ENCODE data around the gene MYH15. TPM values are rescaled to one million over a fixed set of nuclear protein-coding genes. Genes with fewer than 3 reads are reported as not detected.

MYH15 gene
- total RNA-seq, 1 donor from 2014 or later, result 0.36 TPM

GRCh38 chr3:108406063-108406660 lies 104.2 kb downstream of the MYH15 start:
- no peak for DNase-seq (ENCODE audit: low spot score in 2 of 2, unreplicated experiment in 2 of 2)
- no peak overlapping the region for H3K27ac Mint-ChIP-seq

GRCh38 chr3:108404368-108404767 lies 106.0 kb downstream of the MYH15 start:
- H3K27ac Mint-ChIP-seq, result peak overlapping the region; percentile 48
- peaks cover 22% of the 10 kb centered on the region for H3K4me1 Mint-ChIP-seq
- peaks cover 9% of the 10 kb centered on the region for H3K9me3 Mint-ChIP-seq
- no peak for DNase-seq (ENCODE audit: low spot score in 2 of 2, unreplicated experiment in 2 of 2)
- no peaks in the 10 kb centered on the region for H3K36me3 Mint-ChIP-seq
- H3K4me3 Mint-ChIP-seq, result no peak overlapping the region
- TF ChIP-seq CTCF (IDR thresholded peaks at IDR 0.05; ENCODE audit: unreplicated experiment), result no peak
- peaks cover 6% of the 10 kb centered on the region for H3K27me3 Mint-ChIP-seq (ENCODE audit: low read depth)

More at GRCh38 chr3:108406063-108406660, 104.2 kb downstream of the MYH15 start:
- H3K4me3 Mint-ChIP-seq, result no peak overlapping the region
- H3K27me3 Mint-ChIP-seq (ENCODE audit: low read depth), result peaks cover 2% of the 10 kb centered on the region
- H3K9me3 Mint-ChIP-seq, result peaks cover 2% of the 10 kb centered on the region
- TF ChIP-seq CTCF (IDR thresholded peaks at IDR 0.05; ENCODE audit: unreplicated experiment), result no peak
- peaks cover 22% of the 10 kb centered on the region for H3K4me1 Mint-ChIP-seq
- no peaks in the 10 kb centered on the region for H3K36me3 Mint-ChIP-seq

- peaks cover 10% of the 10 kb centered on the region for H3K9me3 Mint-ChIP-seq
- H3K4me1 Mint-ChIP-seq, result peaks cover 22% of the 10 kb centered on the region
- no peak overlapping the region for H3K4me3 Mint-ChIP-seq
- no peaks in the 10 kb centered on the region for H3K36me3 Mint-ChIP-seq
- TF ChIP-seq CTCF (IDR thresholded peaks at IDR 0.05; ENCODE audit: unreplicated experiment), result no peak
- H3K27ac Mint-ChIP-seq, result peak overlapping the region; percentile 1
- H3K27me3 Mint-ChIP-seq (ENCODE audit: low read depth), result peaks cover 9% of the 10 kb centered on the region
- DNase-seq (ENCODE audit: low spot score in 2 of 2, unreplicated experiment in 2 of 2), result no peak
Measured at GRCh38 chr3:108403686-108404345, 106.6 kb downstream of the MYH15 start.

- Mint-ChIP-seq H3K27ac (no peak overlapping the region), H3K36me3 (no peaks in the 10 kb centered on the region), H3K9me3 (peaks cover 10% of the 10 kb centered on the region), H3K27me3 (ENCODE audit: low read depth) (peaks cover 12% of the 10 kb centered on the region), H3K4me1 (peaks cover 22% of the 10 kb centered on the region), H3K4me3 (no peak overlapping the region)
- no peak for TF ChIP-seq CTCF (IDR thresholded peaks at IDR 0.05; ENCODE audit: unreplicated experiment)
- no peak for DNase-seq (ENCODE audit: low spot score in 2 of 2, unreplicated experiment in 2 of 2)
Measured at GRCh38 chr3:108403198-108403597, 107.2 kb downstream of the MYH15 start.

GRCh38 chr3:108401836-108402235 lies 108.6 kb downstream of the MYH15 start:
- H3K4me3 Mint-ChIP-seq, result no peak overlapping the region
- H3K9me3 Mint-ChIP-seq, result peaks cover 10% of the 10 kb centered on the region
- no peaks in the 10 kb centered on the region for H3K36me3 Mint-ChIP-seq
- no peak for DNase-seq (ENCODE audit: low spot score in 2 of 2, unreplicated experiment in 2 of 2)
- no peak for TF ChIP-seq CTCF (IDR thresholded peaks at IDR 0.05; ENCODE audit: unreplicated experiment)
- H3K27me3 Mint-ChIP-seq (ENCODE audit: low read depth), result peaks cover 21% of the 10 kb centered on the region
- H3K27ac Mint-ChIP-seq, result no peak overlapping the region
- peaks cover 20% of the 10 kb centered on the region for H3K4me1 Mint-ChIP-seq

Data from mesothelial cell of epicardium (in vitro differentiated cells).